IMR-90 (cell line): ENCODE data around the gene CFHR3. TPM values are rescaled to one million over a fixed set of nuclear protein-coding genes. Genes with fewer than 3 reads are reported as not detected.
A peak's percentile ranks its signal among the peaks of the same experiment; 100 is the strongest.
"Not testable (repeated sequence)": the region's sequence is repeated elsewhere in the genome, so short reads cannot be mapped to it uniquely, and the experiment has no call there.

Source experiments
- ATAC-seq: fragments of 200-7000 bp; cut with Tn5 transposase; 2 replicates; pipeline ENCODE4 v1.9.1; 2020; ENCODE audit warnings: low read depth, mild to moderate bottlenecking, moderate library complexity
- BruUV-seq: library from RNA; stranded (reverse); fragments of 400-500 nt; replicated peaks from 2 replicates; lab custom pipeline; 2021; lab: Mats Ljungman, UMichigan
- CTCF ChIA-PET: fragments of 300-600 bp; formaldehyde crosslinking; extraction: SDS; loops from one replicate; lab custom pipeline; 2021; ENCODE audit warnings: antibody characterized with exemption; lab: Yijun Ruan, JAX
- POLR2A ChIA-PET: fragments of 300-600 bp; sonication (Branson Sonifier 250); formaldehyde crosslinking; loops from one replicate; lab custom pipeline; 2022; ENCODE audit warnings: antibody characterized with exemption; ENCODE audit not compliant: unreplicated experiment; lab: Charles Lee
- DNase-seq: peaks from one replicate; pipeline ENCODE4 v3.0.0; 2013
- H2AFZ ChIP-seq: replicated peaks from 2 replicates; pipeline ENCODE3; 2013; ENCODE audit warnings: low read length, mild to moderate bottlenecking; ENCODE audit not compliant: poor library complexity
- H2AK5ac ChIP-seq: 2 replicates; pipeline ENCODE4 v1.6.1; 2013; ENCODE audit warnings: low read depth, low read length, inconsistent platforms
- H2AK9ac ChIP-seq: replicated peaks from 2 replicates; pipeline ENCODE3; 2013; ENCODE audit warnings: mild to moderate bottlenecking, low read depth, low read length, moderate library complexity; ENCODE audit not compliant: poor library complexity
- H2BK120ac ChIP-seq: 2 replicates; pipeline ENCODE4 v1.6.1; 2013; ENCODE audit warnings: low read depth, low read length, inconsistent platforms
- H2BK15ac ChIP-seq: 3 replicates; pipeline ENCODE4 v1.6.1; 2013; ENCODE audit warnings: low read depth, low read length, inconsistent platforms
- H2BK20ac ChIP-seq: 2 replicates; pipeline ENCODE4 v1.6.1; 2013; ENCODE audit warnings: low read depth, mild to moderate bottlenecking, inconsistent platforms, low read length, moderate library complexity
- H2BK5ac ChIP-seq: 2 replicates; pipeline ENCODE4 v1.6.1; 2013; ENCODE audit warnings: mild to moderate bottlenecking, low read depth, low read length, inconsistent platforms; ENCODE audit not compliant: poor library complexity, severe bottlenecking
- H3K14ac ChIP-seq: replicated peaks from 2 replicates; pipeline ENCODE4 v1.6.1; 2013; ENCODE audit warnings: low read depth, low read length, inconsistent platforms
- H3K18ac ChIP-seq: 2 replicates; pipeline ENCODE4 v1.6.1; 2013; ENCODE audit warnings: low read depth, low read length, control low read depth
- H3K23ac ChIP-seq: 2 replicates; pipeline ENCODE4 v1.6.1; 2013; ENCODE audit warnings: low read depth, low read length, inconsistent platforms
- H3K27ac ChIP-seq: 2 replicates; pipeline ENCODE4 v1.5.1; 2013; ENCODE audit warnings: mild to moderate bottlenecking, control low read depth, low read length; ENCODE audit not compliant: insufficient read depth
- H3K27me3 ChIP-seq: 2 replicates; pipeline ENCODE4 v1.6.1; 2013; ENCODE audit warnings: low read length; ENCODE audit not compliant: control insufficient read depth, insufficient read depth
- H3K36me3 ChIP-seq: 2 replicates; pipeline ENCODE4 v1.6.1; 2013; ENCODE audit warnings: low read length, mixed read lengths; ENCODE audit not compliant: control insufficient read depth, insufficient read depth
- H3K4ac ChIP-seq: 2 replicates; pipeline ENCODE4 v1.6.1; 2013; ENCODE audit warnings: low read depth, low read length, inconsistent platforms
- H3K4me1 ChIP-seq: 2 replicates; pipeline ENCODE4 v1.6.1; 2013; ENCODE audit warnings: low read length, mixed read lengths; ENCODE audit not compliant: control insufficient read depth, insufficient read depth
- H3K4me2 ChIP-seq: 2 replicates; pipeline ENCODE4 v1.6.1; 2013; ENCODE audit warnings: low read depth, mild to moderate bottlenecking, control low read depth, low read length, moderate library complexity
- H3K4me3 ChIP-seq: 2 replicates; pipeline ENCODE4 v1.5.1; 2013; ENCODE audit warnings: low read depth, mild to moderate bottlenecking, control low read depth, low read length, moderate library complexity; ENCODE audit not compliant: insufficient read depth
- H3K56ac ChIP-seq: 2 replicates; pipeline ENCODE4 v1.6.1; 2013; ENCODE audit warnings: low read length, inconsistent platforms; ENCODE audit not compliant: insufficient read depth; ENCODE audit errors: extremely low read depth
- H3K79me1 ChIP-seq, 2 experiments: 2 replicates each; pipeline ENCODE4 v1.6.1; 2013; ENCODE audit warnings: low read length in 2 of 2, inconsistent platforms in 1 of 2, low read depth in 1 of 2
- H3K9ac ChIP-seq: 2 replicates; pipeline ENCODE4 v1.6.1; 2013; ENCODE audit warnings: low read depth, low read length, control low read depth
- H3K9me1 ChIP-seq: 2 replicates; pipeline ENCODE4 v1.6.1; 2013; ENCODE audit warnings: low read length, inconsistent platforms; ENCODE audit not compliant: insufficient read depth
- H3K9me3 ChIP-seq: 2 replicates; pipeline ENCODE4 v1.6.1; 2013; ENCODE audit warnings: low read length; ENCODE audit not compliant: control insufficient read depth, insufficient read depth
- H4K20me1 ChIP-seq: 2 replicates; pipeline ENCODE4 v1.6.1; 2013; ENCODE audit warnings: low read length, inconsistent platforms; ENCODE audit not compliant: insufficient read depth
- H4K5ac ChIP-seq: 2 replicates; pipeline ENCODE4 v1.6.1; 2013; ENCODE audit warnings: mild to moderate bottlenecking, low read depth, low read length, control low read depth
- H4K8ac ChIP-seq, 2 experiments: 2 replicates each; pipeline ENCODE4 v1.6.1; 2013; ENCODE audit warnings: low read depth in 2 of 2, low read length in 2 of 2, control low read depth in 1 of 2, inconsistent platforms in 1 of 2
- H4K91ac ChIP-seq: 2 replicates; pipeline ENCODE4 v1.6.1; 2013; ENCODE audit warnings: low read depth, low read length, inconsistent platforms; ENCODE audit not compliant: insufficient read depth
- MAFK ChIP-seq: IDR thresholded peaks from 2 replicates; pipeline ENCODE4 v1.6.1; 2012; ENCODE audit warnings: low read depth, low read length, improper control_type of control experiment
- WGBS, 2 experiments: methylation state at CpG; one replicate each; pipeline versions ENCODE4 v1.1.5 to v1.1.7; 2013; ENCODE audit warnings: missing lambda C conversion rate in 2 of 2; ENCODE audit not compliant: insufficient read length in 1 of 2; ENCODE audit errors: extremely low coverage in 2 of 2; 5-methylcytosine and 5-hydroxymethylcytosine counted together
- dilution Hi-C: fragments of 300-500 bp; cut with HindIII; formaldehyde crosslinking; loops from one replicate; pipeline ENCODE4 v1.14.3; 2018; ENCODE audit warnings: low sequenced_read_pairs; ENCODE audit not compliant: unreplicated experiment
- in situ Hi-C: fragments of 300-500 bp; cut with MboI; formaldehyde crosslinking; loops from 3 replicates; pipeline ENCODE4 v1.14.3; 2019; ENCODE audit warnings: low sequenced_read_pairs, inconsistent platforms, mixed read lengths
- intact Hi-C: fragments of 100-400 bp; cut with micrococcal nuclease; formaldehyde crosslinking; loops from 2 replicates; pipeline ENCODE4 v1.10.0; 2022
- polyA plus RNA-seq, 3 experiments: library from polyadenylated mRNA; depleted of rRNA; stranded (reverse); fragments of >200 nt; gene quantifications; 2 replicates each; pipeline ENCODE4 v1.2.3, GENCODE V29; 2012; ENCODE audit warnings: low replicate concordance in 1 of 3
- total RNA-seq: library from RNA; depleted of rRNA; stranded (reverse); fragments of >200 nt; gene quantifications from 2 replicates; pipeline ENCODE4 v1.2.3, GENCODE V29; 2012

The CFHR3 gene
- total and polyA plus RNA-seq, 2 of the 4 experiments (the other 2 are of a cell fraction), result not detected

- peak; percentile 98 for TF ChIP-seq MAFK
- POLR2A ChIA-PET, H4K91ac ChIP-seq, H3K27ac ChIP-seq, H3K9ac ChIP-seq, DNase-seq, H3K9me1 ChIP-seq, H2BK5ac ChIP-seq, H3K18ac ChIP-seq, H2BK15ac ChIP-seq, H3K9me3 ChIP-seq, H2BK20ac ChIP-seq, H4K20me1 ChIP-seq, H3K4ac ChIP-seq, CTCF ChIA-PET, ATAC-seq, H2AFZ ChIP-seq, H3K79me1 ChIP-seq, H3K56ac ChIP-seq, H3K4me2 ChIP-seq, H2AK9ac ChIP-seq, H3K27me3 ChIP-seq, in situ Hi-C loops, H4K5ac ChIP-seq, H4K8ac ChIP-seq, H2AK5ac ChIP-seq, BruUV-seq, H3K4me3 ChIP-seq, H2BK120ac ChIP-seq, dilution Hi-C loops, H3K36me3 ChIP-seq, H3K23ac ChIP-seq, H3K4me1 ChIP-seq, intact Hi-C loops, H3K14ac ChIP-seq: not testable (repeated sequence)
- WGBS, 2 experiments, result no CpG with 5 or more reads among the region's 4 CpGs
These were observed 4.8 kb upstream of the CFHR3 start for GRCh38 chr1:196769823-196770222.
